Measurements from ENCODE around the gene DLGAP1. TPM values are rescaled to one million over a fixed set of nuclear protein-coding genes. Genes with fewer than 3 reads are reported as not detected.

DLGAP1 gene
- total and polyA plus RNA-seq, 2 experiments from 2014 or later, result 3.1 to 6.5 TPM

DNA sequence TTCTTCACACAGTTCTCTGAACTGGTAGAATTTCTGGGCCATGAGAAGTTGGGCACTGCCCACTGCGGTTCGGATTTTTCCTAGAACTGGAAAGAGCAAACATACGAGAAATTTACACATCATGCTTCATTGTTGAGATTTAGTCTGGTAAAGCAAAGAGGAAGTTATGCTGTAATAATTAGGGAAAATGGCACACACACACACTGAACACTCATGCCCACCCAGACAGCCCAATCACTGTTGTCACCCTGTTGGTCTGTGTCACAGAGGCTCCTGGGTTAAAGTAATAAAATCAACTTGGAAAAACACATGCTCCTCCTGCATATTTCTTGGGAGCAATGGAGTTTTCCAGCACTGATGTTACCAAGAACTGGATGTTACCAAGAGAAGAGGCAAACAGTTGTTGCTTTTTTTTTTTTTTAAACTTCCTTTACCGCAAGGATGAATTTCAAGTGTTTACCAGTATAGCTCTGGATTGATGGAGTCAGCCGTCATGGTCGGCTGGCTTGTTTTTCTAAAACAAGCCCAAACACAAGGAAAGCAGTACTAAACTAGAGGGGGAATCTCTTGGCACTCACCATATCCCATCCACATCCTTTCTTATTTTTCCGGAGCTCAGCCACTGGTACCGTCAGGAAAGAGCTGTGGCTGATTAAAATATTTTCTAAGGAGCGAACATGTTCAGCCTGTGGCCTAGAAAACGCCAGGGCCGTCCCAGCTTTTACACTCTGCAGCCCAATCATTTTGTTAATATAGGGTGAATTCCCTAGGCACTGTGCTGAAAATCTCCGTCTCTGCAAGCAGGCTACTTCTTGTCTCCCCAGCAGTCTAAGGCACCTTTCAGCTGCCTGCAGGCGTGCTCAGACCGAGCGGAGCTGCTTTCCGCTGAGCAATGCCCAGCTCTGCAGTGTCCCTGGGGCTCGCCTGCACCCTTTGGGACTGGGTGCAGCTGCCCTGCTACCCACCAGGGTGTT is 946.2 kb downstream of the DLGAP1 start:
- no peaks in the 10 kb centered on the region for H3K36me3 ChIP-seq (replicated peaks; ENCODE audit: insufficient read depth, low read depth)
- H3K27me3 ChIP-seq, result no peaks in the 10 kb centered on the region
- no peaks in the 10 kb centered on the region for H4K20me1 ChIP-seq (ENCODE audit: insufficient read depth, poor library complexity, severe bottlenecking)
- no peaks in the 10 kb centered on the region for H3K9me3 ChIP-seq (ENCODE audit: low read depth)
- H3K79me2 ChIP-seq, result no peaks in the 10 kb centered on the region
- H2AFZ ChIP-seq, result no peak overlapping the region
- no peak overlapping the region for H3K27ac ChIP-seq
- no peaks in the 10 kb centered on the region for H3K9me2 ChIP-seq (replicated peaks; ENCODE audit: insufficient read depth)
- no peak for DNase-seq (ENCODE audit: low spot score)
- no peak overlapping the region for H3K4me3 ChIP-seq
- TF ChIP-seq, protein P1, sequence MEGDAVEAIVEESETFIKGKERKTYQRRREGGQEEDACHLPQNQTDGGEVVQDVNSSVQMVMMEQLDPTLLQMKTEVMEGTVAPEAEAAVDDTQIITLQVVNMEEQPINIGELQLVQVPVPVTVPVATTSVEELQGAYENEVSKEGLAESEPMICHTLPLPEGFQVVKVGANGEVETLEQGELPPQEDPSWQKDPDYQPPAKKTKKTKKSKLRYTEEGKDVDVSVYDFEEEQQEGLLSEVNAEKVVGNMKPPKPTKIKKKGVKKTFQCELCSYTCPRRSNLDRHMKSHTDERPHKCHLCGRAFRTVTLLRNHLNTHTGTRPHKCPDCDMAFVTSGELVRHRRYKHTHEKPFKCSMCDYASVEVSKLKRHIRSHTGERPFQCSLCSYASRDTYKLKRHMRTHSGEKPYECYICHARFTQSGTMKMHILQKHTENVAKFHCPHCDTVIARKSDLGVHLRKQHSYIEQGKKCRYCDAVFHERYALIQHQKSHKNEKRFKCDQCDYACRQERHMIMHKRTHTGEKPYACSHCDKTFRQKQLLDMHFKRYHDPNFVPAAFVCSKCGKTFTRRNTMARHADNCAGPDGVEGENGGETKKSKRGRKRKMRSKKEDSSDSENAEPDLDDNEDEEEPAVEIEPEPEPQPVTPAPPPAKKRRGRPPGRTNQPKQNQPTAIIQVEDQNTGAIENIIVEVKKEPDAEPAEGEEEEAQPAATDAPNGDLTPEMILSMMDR (IDR thresholded peaks at IDR 0.05; ENCODE audit: poor library complexity), result no peak
- TF ChIP-seq EZH2phosphoT487 (IDR thresholded peaks at IDR 0.05; ENCODE audit: low read depth, severe bottlenecking, unreplicated experiment) (no peak), EZH2 (IDR thresholded peaks at IDR 0.05; ENCODE audit: borderline replicate concordance) (no peak)
- no peaks in the 10 kb centered on the region for H3K4me1 ChIP-seq (ENCODE audit: insufficient read depth)
- no peak overlapping the region for H3K4me2 ChIP-seq
- WGBS (ENCODE audit: low lambda C conversion rate, missing lambda C conversion rate), result 75% methylated on average over 17 of the region's 17 CpGs

DNA sequence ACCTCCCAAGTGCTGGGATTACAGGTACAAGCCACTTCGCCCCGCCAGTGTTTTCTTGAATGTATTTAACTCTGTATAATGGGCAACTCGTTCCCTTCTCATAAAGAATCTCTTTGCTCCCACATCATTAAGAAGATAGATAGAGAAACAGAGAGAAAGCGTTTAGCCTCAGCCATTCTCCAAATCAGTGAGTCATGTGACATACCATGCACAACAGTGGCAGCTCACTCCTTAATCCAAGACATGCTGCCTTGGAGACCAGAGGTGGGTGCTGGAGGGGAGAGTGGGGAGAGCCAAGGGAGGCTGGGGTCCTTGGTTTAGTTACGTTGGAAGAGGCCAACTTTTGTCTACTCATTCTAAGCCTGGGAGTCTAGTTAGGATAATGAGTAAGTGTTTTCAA is 950.5 kb downstream of the DLGAP1 start:
- Histone ChIP-seq H2AFZ (no peak overlapping the region), H3K9me3 (ENCODE audit: low read depth) (no peaks in the 10 kb centered on the region)
- TF ChIP-seq EZH2phosphoT487 (IDR thresholded peaks at IDR 0.05; ENCODE audit: low read depth, severe bottlenecking, unreplicated experiment) (no peak), EZH2 (IDR thresholded peaks at IDR 0.05; ENCODE audit: borderline replicate concordance) (no peak)
- TF ChIP-seq, protein P1 (IDR thresholded peaks at IDR 0.05; ENCODE audit: poor library complexity), result no peak

DNA sequence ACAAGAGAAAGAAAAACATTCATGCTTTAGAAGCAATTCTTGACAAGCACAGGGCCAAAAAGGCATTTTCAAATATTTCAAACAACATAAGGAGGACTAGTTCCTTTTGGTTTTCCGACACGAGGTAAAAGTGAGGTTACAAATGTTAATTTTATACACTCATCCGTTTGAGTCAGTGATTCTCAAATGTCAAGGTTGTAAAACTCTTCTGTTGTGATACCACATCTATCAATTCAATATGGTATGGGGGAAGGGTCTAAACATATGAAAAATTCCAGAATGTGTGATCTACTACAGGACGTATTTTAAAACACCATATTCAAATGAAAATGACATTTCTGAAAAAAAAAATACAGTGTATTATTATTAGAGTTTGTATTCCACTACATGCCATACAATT is 952.5 kb downstream of the DLGAP1 start:
- DNase-seq (ENCODE audit: low spot score), result no peak

More for the DNA sequence above, 950.5 kb downstream of the DLGAP1 start:
- DNase-seq (ENCODE audit: low spot score), result no peak
- 97% methylated on average over 5 of the region's 5 CpGs for WGBS (ENCODE audit: low lambda C conversion rate, missing lambda C conversion rate)
- Histone ChIP-seq H3K79me2 (no peaks in the 10 kb centered on the region), H3K27me3 (peaks cover 6% of the 10 kb centered on the region), H3K9me2 (replicated peaks; ENCODE audit: insufficient read depth) (no peaks in the 10 kb centered on the region), H3K4me1 (ENCODE audit: insufficient read depth) (peaks cover under 1% of the 10 kb centered on the region), H3K36me3 (replicated peaks; ENCODE audit: insufficient read depth, low read depth) (no peaks in the 10 kb centered on the region), H4K20me1 (ENCODE audit: insufficient read depth, poor library complexity, severe bottlenecking) (no peaks in the 10 kb centered on the region), H3K27ac (no peak overlapping the region), H3K4me3 (no peak overlapping the region), H3K4me2 (no peak overlapping the region)

More for the DNA sequence above, 952.5 kb downstream of the DLGAP1 start:
- Histone ChIP-seq H3K27me3 (peaks cover 13% of the 10 kb centered on the region), H3K4me1 (ENCODE audit: insufficient read depth) (peaks cover 4% of the 10 kb centered on the region), H3K27ac (no peak overlapping the region), H3K4me3 (no peak overlapping the region), H2AFZ (no peak overlapping the region), H3K4me2 (no peak overlapping the region), H3K36me3 (replicated peaks; ENCODE audit: insufficient read depth, low read depth) (no peaks in the 10 kb centered on the region), H4K20me1 (ENCODE audit: insufficient read depth, poor library complexity, severe bottlenecking) (no peaks in the 10 kb centered on the region), H3K9me3 (ENCODE audit: low read depth) (no peaks in the 10 kb centered on the region), H3K79me2 (no peaks in the 10 kb centered on the region), H3K9me2 (replicated peaks; ENCODE audit: insufficient read depth) (no peaks in the 10 kb centered on the region)
- WGBS (ENCODE audit: low lambda C conversion rate, missing lambda C conversion rate), result 78% methylated on average over 4 of the region's 4 CpGs
- TF ChIP-seq EZH2phosphoT487 (IDR thresholded peaks at IDR 0.05; ENCODE audit: low read depth, severe bottlenecking, unreplicated experiment) (no peak), EZH2 (IDR thresholded peaks at IDR 0.05; ENCODE audit: borderline replicate concordance) (no peak)
- TF ChIP-seq, protein P1 (IDR thresholded peaks at IDR 0.05; ENCODE audit: poor library complexity), result no peak
